SK-N-SH (cell line): Measurements from ENCODE around the gene PBXIP1. TPM values are rescaled to one million over a fixed set of nuclear protein-coding genes. Genes with fewer than 3 reads are reported as not detected.

Experiments
- CTCF ChIA-PET: fragments of 300-600, 350-600 bp; formaldehyde crosslinking; extraction: SDS; loops from one replicate; lab custom pipeline; 2021; lab: Yijun Ruan, JAX
- POLR2A ChIA-PET: fragments of 350-600 bp; sonication (Branson Sonifier 250); formaldehyde crosslinking; extraction: SDS; loops from one replicate; lab custom pipeline; 2020; ENCODE audit warnings: antibody characterized with exemption, inconsistent platforms; lab: Yijun Ruan, JAX
- DNase-seq: peaks from one replicate; pipeline ENCODE4 v3.0.0; 2012
- H2AFZ ChIP-seq: fragments of 200-600 bp; sonication (generic); 2 replicates; pipeline ENCODE4 v1.8.1; 2016; ENCODE audit warnings: antibody characterized with exemption, mild to moderate bottlenecking, low read depth
- H3F3A ChIP-seq: fragments of 200-600 bp; sonication (generic); replicated peaks from 2 replicates; pipeline ENCODE3; 2016; ENCODE audit warnings: antibody characterized with exemption, mild to moderate bottlenecking; ENCODE audit not compliant: insufficient read depth
- H3K27ac ChIP-seq, 2 experiments: fragments of 200-500 bp in 1 of 2; fragments of 200-600 bp in 1 of 2; sonication (Bioruptor generic) in 1 of 2; sonication (generic), shearing (Covaris generic) in 1 of 2; 2 replicates each; pipeline versions ENCODE4 v1.5.1 to v1.6.1; 2014 to 2016; ENCODE audit warnings: low read depth in 2 of 2, inconsistent platforms in 1 of 2, low read length in 1 of 2, mild to moderate bottlenecking in 1 of 2, mixed read lengths in 1 of 2
- H3K27me3 ChIP-seq: fragments of 200-600 bp; sonication (generic), shearing (Covaris generic); 2 replicates; pipeline ENCODE4 v1.6.1; 2016; ENCODE audit warnings: mixed run types; ENCODE audit not compliant: insufficient read depth
- H3K36me3 ChIP-seq, 2 experiments: fragments of 200-500 bp in 1 of 2; fragments of 200-600 bp in 1 of 2; sonication (Bioruptor generic) in 1 of 2; sonication (generic) in 1 of 2; replicated peaks in 1 of 2; 2 replicates each; pipeline versions ENCODE3 to v1.5.1; 2014 to 2016; ENCODE audit warnings: low read length in 1 of 2, mild to moderate bottlenecking in 1 of 2; ENCODE audit not compliant: insufficient read depth in 2 of 2, control insufficient read depth in 1 of 2
- H3K4me1 ChIP-seq, 2 experiments: fragments of 200-500 bp in 1 of 2; fragments of 200-600 bp in 1 of 2; sonication (Bioruptor generic) in 1 of 2; sonication (generic), shearing (Covaris generic) in 1 of 2; 2 replicates each; pipeline versions ENCODE4 v1.5.1 to v1.6.1; 2014 to 2016; ENCODE audit warnings: low read depth in 1 of 2, low read length in 1 of 2, mixed run types in 1 of 2; ENCODE audit not compliant: insufficient read depth in 2 of 2, control insufficient read depth in 1 of 2
- H3K4me2 ChIP-seq: fragments of 200-600 bp; sonication (generic), shearing (Covaris generic); 2 replicates; pipeline ENCODE4 v1.6.1; 2017; ENCODE audit warnings: mixed run types
- H3K4me3 ChIP-seq, 2 experiments: fragments of 200-500 bp in 1 of 2; fragments of 200-600 bp in 1 of 2; sonication (Bioruptor generic) in 1 of 2; sonication (generic), shearing (Covaris generic) in 1 of 2; 2 replicates each; pipeline versions ENCODE4 v1.5.1 to v1.8.1; 2014 to 2016; ENCODE audit warnings: low read depth in 2 of 2, inconsistent platforms in 1 of 2, low read length in 1 of 2, mild to moderate bottlenecking in 1 of 2, mixed read lengths in 1 of 2, moderate library complexity in 1 of 2
- H3K79me2 ChIP-seq: fragments of 200-600 bp; sonication (generic); 2 replicates; pipeline ENCODE4 v1.8.1; 2017; ENCODE audit warnings: mild to moderate bottlenecking; ENCODE audit not compliant: insufficient read depth
- H3K9ac ChIP-seq: fragments of 200-600 bp; sonication (generic); 2 replicates; pipeline ENCODE4 v1.6.1; 2017; ENCODE audit warnings: mixed run types
- H3K9me2 ChIP-seq: fragments of 200-600 bp; sonication (generic); 2 replicates; pipeline ENCODE4 v1.6.1; 2017; ENCODE audit warnings: mixed run types
- H3K9me3 ChIP-seq: fragments of 200-600 bp; sonication (generic); 2 replicates; pipeline ENCODE4 v1.6.1; 2017; ENCODE audit warnings: mixed run types, mild to moderate bottlenecking, moderate library complexity
- H4K20me1 ChIP-seq: fragments of 200-600 bp; sonication (generic); 2 replicates; pipeline ENCODE4 v1.6.1; 2017; ENCODE audit warnings: mild to moderate bottlenecking, mixed run types; ENCODE audit not compliant: insufficient read depth
- CHD2 ChIP-seq: fragments of 150-350 bp; IDR thresholded peaks from 2 replicates; pipeline ENCODE4 v1.6.1; 2018; ENCODE audit warnings: low read length; ENCODE audit not compliant: partially characterized antibody
- EP300 ChIP-seq, 2 experiments: IDR thresholded peaks; 2 replicates each; pipeline versions ENCODE4 v1.4.0 to v1.6.1; 2012; ENCODE audit warnings: borderline replicate concordance in 1 of 2, low read depth in 1 of 2, low read length in 1 of 2
- EZH2phosphoT487 ChIP-seq: fragments of 200-600 bp; sonication (generic); IDR thresholded peaks from 2 replicates; pipeline ENCODE4 v1.6.1; 2017; ENCODE audit warnings: low read depth, mixed run types, mild to moderate bottlenecking, antibody characterized with exemption, moderate library complexity, borderline replicate concordance
- FOXM1 ChIP-seq: IDR thresholded peaks from 2 replicates; pipeline ENCODE4 v1.4.0; 2012; ENCODE audit warnings: low read depth, mild to moderate bottlenecking
- GABPA ChIP-seq: IDR thresholded peaks from 2 replicates; pipeline ENCODE4 v1.4.0; 2012; ENCODE audit warnings: low read depth, mild to moderate bottlenecking
- MEF2A ChIP-seq: IDR thresholded peaks from 2 replicates; pipeline ENCODE4 v1.4.0; 2012; ENCODE audit warnings: low read depth, borderline replicate concordance
- MXI1 ChIP-seq: IDR thresholded peaks from 2 replicates; pipeline ENCODE4 v1.6.1; 2012; ENCODE audit warnings: mild to moderate bottlenecking, low read depth, low read length, improper control_type of control experiment
- NFIC ChIP-seq: IDR thresholded peaks from 2 replicates; pipeline ENCODE4 v1.4.0; 2012; ENCODE audit warnings: borderline replicate concordance
- RAD21 ChIP-seq: IDR thresholded peaks from 2 replicates; pipeline ENCODE4 v1.6.1; 2012; ENCODE audit warnings: mild to moderate bottlenecking, low read length
- RFX5 ChIP-seq: IDR thresholded peaks from 2 replicates; pipeline ENCODE4 v1.6.1; 2012; ENCODE audit warnings: mild to moderate bottlenecking, improper control_type of control experiment, low read length
- SIN3A ChIP-seq: IDR thresholded peaks from 2 replicates; pipeline ENCODE4 v1.6.1; 2012; ENCODE audit warnings: low read depth, mild to moderate bottlenecking, low read length, moderate library complexity, borderline replicate concordance
- TAF1 ChIP-seq: IDR thresholded peaks from 2 replicates; pipeline ENCODE4 v1.6.1; 2012; ENCODE audit warnings: low read depth, mild to moderate bottlenecking, low read length, moderate library complexity, borderline replicate concordance
- YY1 ChIP-seq: IDR thresholded peaks from 2 replicates; pipeline ENCODE4 v1.4.0; 2012; ENCODE audit warnings: low read depth, mild to moderate bottlenecking
- WGBS: methylation state at CpG from one replicate; pipeline ENCODE4 v1.1.6; 2017; ENCODE audit warnings: low lambda C conversion rate; 5-methylcytosine and 5-hydroxymethylcytosine counted together
- polyA plus RNA-seq, 3 experiments: library from polyadenylated mRNA; depleted of rRNA; stranded (reverse); fragments of >200 nt; gene quantifications; 2 replicates each; pipeline ENCODE4 v1.2.3, GENCODE V29; 2012
- TF ChIP-seq, protein P1 (sequence below): fragments of 150-350 bp; IDR thresholded peaks from 2 replicates; pipeline ENCODE4 v1.6.1; 2017; ENCODE audit warnings: antibody characterized with exemption, low read length, low read depth, borderline replicate concordance
- TF ChIP-seq, protein P2 (sequence below): IDR thresholded peaks from 2 replicates; pipeline ENCODE4 v1.4.0; 2012; ENCODE audit warnings: low read depth
- TF ChIP-seq, protein P3 (sequence below): fragments of 150-350 bp; IDR thresholded peaks from 2 replicates; pipeline ENCODE4 v1.6.1; 2016; ENCODE audit warnings: mild to moderate bottlenecking, low read depth, low read length

Gene PBXIP1
- polyA plus RNA-seq, 1 of the 3 experiments (the other 2 are of a cell fraction): 55.9 TPM

DNA sequence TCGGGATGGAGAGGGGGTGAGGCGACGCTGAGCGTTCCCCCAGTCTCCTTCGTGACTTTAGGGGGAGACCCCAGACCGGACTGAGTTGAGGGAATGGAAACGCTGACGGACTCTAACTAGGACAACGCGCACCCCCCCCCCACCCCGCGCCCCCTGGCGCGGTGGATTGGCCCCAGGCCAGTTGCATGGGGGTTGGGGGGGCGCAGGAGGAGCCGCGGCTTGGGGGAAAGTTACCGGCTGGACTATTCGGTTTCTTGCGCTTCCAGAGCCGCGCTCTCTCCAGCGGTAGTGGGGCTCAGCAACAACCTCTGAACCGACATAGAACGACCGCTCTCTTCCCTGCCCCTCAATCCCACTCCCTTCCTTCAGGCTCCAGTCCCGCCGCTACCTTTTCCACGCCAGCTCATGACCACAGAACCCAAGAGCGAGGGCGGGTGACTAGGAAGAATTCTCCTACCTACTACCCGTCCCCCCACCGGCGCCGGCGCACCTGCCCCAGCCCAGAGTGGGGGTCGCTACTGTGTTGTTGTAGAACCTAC, 47.4 kb upstream of the PBXIP1 start (continued):
- TF ChIP-seq SIN3A (no peak), CHD2 (no peak), GABPA (no peak), TAF1 (0 out of 2 replicates have a peak, but pooled peaks have one; percentile 20), RFX5 (no peak), MXI1 (no peak)
- TF ChIP-seq, all 33 proteins: peak for 4

DNA sequence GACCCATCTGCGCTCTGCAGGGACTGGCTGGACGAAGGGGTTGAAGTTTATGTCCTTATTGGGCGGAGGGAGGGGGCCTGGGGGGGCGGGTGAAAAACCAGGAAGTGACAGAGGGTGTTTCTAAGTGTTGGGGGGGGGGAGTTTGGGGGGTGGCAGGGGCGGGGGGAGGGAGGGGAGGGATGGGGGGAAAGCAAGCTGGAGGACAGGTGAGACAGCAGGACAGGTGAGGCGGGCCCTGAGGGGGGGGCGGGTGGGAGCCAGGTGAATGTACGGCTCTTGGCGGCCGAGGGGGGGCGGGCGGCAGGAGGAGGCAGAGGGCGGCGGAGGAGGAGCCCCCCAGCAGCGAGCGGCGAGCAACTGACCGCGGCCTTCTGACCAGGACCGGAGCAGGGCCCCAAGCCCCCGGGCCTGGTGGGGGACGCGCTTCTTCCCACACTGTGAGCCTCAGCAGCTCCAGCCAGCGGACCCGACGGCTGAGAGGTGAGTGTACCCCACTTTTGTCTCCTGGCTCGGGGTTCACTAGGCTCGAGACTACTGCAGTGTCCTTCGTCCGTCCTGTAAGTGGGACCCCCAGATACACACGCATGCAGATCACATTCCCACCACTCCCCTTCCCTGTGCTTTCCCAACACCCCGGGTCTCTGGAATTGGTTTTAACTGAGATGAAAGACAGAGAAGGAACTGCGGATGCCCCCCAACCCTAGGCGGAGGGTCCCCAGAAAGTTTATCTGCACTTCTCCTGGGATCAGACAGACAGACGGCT, 46.7 kb upstream of the PBXIP1 start, which contains the start of gene ZBTB7B:
ZBTB7B (plus strand) TSS at position 339 of the 763 bp plus-strand sequence. CDS start 11,859 bp downstream, outside the sequence.
- Histone ChIP-seq H3K9me3 (no peaks in the 10 kb centered on the region), H3F3A (peaks cover 27% of the 10 kb centered on the region), H3K4me2 (peak within 1 kb of the TSS; percentile 100), H3K9me2 (no peaks in the 10 kb centered on the region), H4K20me1 (no peaks in the 10 kb centered on the region; the same call in 1 of the 2 replicates), H3K4me3 (peak within 1 kb of the TSS; percentile 79 to 95), H3K36me3 (peaks cover 0 to 5% of the 10 kb centered on the region in 2 experiments), H2AFZ (peak within 1 kb of the TSS; percentile 70; the same call in 1 of the 2 replicates), H3K9ac (peak within 1 kb of the TSS; percentile 86), H3K27me3 (no peaks in the 10 kb centered on the region), H3K79me2 (peaks cover 37% of the 10 kb centered on the region), H3K27ac (peak within 1 kb of the TSS; percentile 92 to 96), H3K4me1 (peaks cover 19 to 33% of the 10 kb centered on the region in 2 experiments)
- DNase-seq: no peak
- CTCF ChIA-PET: interaction anchor here (1.4 to 14.0 kb wide), 8 partner anchors 12 to 89 kb away, joined by 4 to 640 read pairs (median 10); partner anchors contain the start of genes CKS1B, FLAD1, PBXIP1 and PYGO2
- WGBS: under 1% methylated on average over 20 of the region's 35 CpGs
- TF ChIP-seq, protein P1, sequence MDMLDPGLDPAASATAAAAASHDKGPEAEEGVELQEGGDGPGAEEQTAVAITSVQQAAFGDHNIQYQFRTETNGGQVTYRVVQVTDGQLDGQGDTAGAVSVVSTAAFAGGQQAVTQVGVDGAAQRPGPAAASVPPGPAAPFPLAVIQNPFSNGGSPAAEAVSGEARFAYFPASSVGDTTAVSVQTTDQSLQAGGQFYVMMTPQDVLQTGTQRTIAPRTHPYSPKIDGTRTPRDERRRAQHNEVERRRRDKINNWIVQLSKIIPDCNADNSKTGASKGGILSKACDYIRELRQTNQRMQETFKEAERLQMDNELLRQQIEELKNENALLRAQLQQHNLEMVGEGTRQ: no peak
- POLR2A ChIA-PET: no interaction called here

DNA sequence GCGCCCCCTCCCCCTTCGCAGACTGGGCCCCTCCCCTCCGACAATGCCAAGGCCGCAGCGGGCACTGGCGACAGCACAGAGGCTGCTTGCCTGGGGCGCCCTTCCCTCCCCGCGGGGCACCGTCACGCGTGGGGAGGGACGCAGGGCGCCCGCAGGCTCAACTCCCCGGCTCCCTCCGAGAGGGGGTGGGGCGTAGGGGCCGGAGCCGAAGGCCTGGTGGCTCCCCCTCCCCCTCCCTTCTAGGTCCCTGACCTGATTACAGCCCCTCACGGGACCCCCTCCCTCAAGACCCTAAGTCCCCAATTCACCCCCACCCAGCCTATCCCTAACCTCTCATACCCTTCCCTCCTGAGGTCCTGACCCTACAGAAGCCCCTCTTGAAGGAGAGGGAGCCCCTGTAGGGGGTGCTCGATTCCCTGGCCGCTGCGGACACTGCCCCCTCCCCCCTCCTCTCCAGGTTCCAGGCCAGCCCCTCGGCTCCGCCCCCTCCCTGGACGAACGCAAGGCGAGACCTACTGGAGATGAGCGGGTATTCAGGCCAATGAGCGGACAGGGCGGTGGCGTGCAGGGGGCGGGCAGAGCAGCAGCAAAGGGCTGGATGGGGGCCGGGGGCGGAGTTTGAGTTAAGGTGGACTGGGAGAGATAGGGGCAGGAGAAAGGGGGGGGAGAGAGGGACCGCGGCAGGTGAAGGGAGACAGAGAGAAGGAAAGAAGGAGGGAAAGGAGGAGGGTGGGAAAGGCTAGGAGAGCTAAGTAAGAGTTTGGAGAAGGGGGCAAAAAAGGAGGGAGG, 46.0 kb upstream of the PBXIP1 start:
- Histone ChIP-seq H2AFZ (peak overlapping the region; percentile 59; the same call in 1 of the 2 replicates), H3K9ac (peak overlapping the region; percentile 76), H3K79me2 (peaks cover 35% of the 10 kb centered on the region), H3K9me3 (no peaks in the 10 kb centered on the region), H3K4me3 (peak overlapping the region; percentile 57 to 71), H3K36me3 (peaks cover 0 to 5% of the 10 kb centered on the region in 2 experiments), H3F3A (peaks cover 27% of the 10 kb centered on the region), H3K4me1 (peaks cover 19 to 33% of the 10 kb centered on the region in 2 experiments), H3K9me2 (no peaks in the 10 kb centered on the region), H3K4me2 (peak overlapping the region; percentile 96), H4K20me1 (no peaks in the 10 kb centered on the region), H3K27me3 (no peaks in the 10 kb centered on the region), H3K27ac (peak overlapping the region; percentile 92 to 96)
- POLR2A ChIA-PET: interaction anchor here (0.9 to 1.2 kb wide), 3 partner anchors 18 to 41 kb away, joined by 3 to 8 read pairs (median 5); partner anchors contain the start of genes PYGO2 and SHC1
- WGBS: 1% methylated on average over 18 of the region's 38 CpGs
- DNase-seq: peak; percentile 96
- CTCF ChIA-PET: interaction anchor here (0.8 to 14.0 kb wide), 15 partner anchors 13 to 171 kb away, joined by 3 to 640 read pairs (median 4); partner anchors contain the start of genes ADAM15, CKS1B, DCST1 and DCST2
- TF ChIP-seq, protein P2, sequence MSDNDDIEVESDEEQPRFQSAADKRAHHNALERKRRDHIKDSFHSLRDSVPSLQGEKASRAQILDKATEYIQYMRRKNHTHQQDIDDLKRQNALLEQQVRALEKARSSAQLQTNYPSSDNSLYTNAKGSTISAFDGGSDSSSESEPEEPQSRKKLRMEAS: peak; percentile 4; the same call in 1 of the 2 replicates
- no peak for TF ChIP-seq MEF2A
- TF ChIP-seq SIN3A: peak; percentile 21; the same call in 1 of the 2 replicates
- TF ChIP-seq FOXM1: no peak
- no peak for TF ChIP-seq RAD21
- no peak for TF ChIP-seq EZH2phosphoT487
- no peak for TF ChIP-seq NFIC
- 0 out of 2 replicates have a peak, but pooled peaks have one; percentile 22 for TF ChIP-seq GABPA
- TF ChIP-seq, protein P3, sequence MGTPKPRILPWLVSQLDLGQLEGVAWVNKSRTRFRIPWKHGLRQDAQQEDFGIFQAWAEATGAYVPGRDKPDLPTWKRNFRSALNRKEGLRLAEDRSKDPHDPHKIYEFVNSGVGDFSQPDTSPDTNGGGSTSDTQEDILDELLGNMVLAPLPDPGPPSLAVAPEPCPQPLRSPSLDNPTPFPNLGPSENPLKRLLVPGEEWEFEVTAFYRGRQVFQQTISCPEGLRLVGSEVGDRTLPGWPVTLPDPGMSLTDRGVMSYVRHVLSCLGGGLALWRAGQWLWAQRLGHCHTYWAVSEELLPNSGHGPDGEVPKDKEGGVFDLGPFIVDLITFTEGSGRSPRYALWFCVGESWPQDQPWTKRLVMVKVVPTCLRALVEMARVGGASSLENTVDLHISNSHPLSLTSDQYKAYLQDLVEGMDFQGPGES: peak; percentile 63
- TF ChIP-seq, protein P1: no peak
- no peak for TF ChIP-seq YY1
- no peak for TF ChIP-seq EP300 (IDR thresholded peaks at IDR 0.05; ENCODE audit: borderline replicate concordance in 1 of 2, low read depth in 1 of 2, low read length in 1 of 2)
